Measurements from ENCODE around the gene GTF2A2.

The GTF2A2 gene

GRCh38 chr15:59678620-59679019, 21.3 kb upstream of the GTF2A2 start:
- DNase-seq (ENCODE audit: extremely low read depth, insufficient read length): no peak
- H3K4me3 ChIP-seq (replicated peaks; ENCODE audit: low read depth, low read length): no peak overlapping the region
- H3K27me3 ChIP-seq (replicated peaks; ENCODE audit: control insufficient read depth, insufficient read depth, low read length): no peaks in the 10 kb centered on the region
- H3K36me3 ChIP-seq (ENCODE audit: control insufficient read depth, insufficient read depth, low read length): peaks cover 15% of the 10 kb centered on the region
- TF ChIP-seq, protein P1, sequence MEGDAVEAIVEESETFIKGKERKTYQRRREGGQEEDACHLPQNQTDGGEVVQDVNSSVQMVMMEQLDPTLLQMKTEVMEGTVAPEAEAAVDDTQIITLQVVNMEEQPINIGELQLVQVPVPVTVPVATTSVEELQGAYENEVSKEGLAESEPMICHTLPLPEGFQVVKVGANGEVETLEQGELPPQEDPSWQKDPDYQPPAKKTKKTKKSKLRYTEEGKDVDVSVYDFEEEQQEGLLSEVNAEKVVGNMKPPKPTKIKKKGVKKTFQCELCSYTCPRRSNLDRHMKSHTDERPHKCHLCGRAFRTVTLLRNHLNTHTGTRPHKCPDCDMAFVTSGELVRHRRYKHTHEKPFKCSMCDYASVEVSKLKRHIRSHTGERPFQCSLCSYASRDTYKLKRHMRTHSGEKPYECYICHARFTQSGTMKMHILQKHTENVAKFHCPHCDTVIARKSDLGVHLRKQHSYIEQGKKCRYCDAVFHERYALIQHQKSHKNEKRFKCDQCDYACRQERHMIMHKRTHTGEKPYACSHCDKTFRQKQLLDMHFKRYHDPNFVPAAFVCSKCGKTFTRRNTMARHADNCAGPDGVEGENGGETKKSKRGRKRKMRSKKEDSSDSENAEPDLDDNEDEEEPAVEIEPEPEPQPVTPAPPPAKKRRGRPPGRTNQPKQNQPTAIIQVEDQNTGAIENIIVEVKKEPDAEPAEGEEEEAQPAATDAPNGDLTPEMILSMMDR (IDR thresholded peaks at IDR 0.05; ENCODE audit: insufficient read depth, low read length, poor library complexity, severe bottlenecking): no peak

DNA sequence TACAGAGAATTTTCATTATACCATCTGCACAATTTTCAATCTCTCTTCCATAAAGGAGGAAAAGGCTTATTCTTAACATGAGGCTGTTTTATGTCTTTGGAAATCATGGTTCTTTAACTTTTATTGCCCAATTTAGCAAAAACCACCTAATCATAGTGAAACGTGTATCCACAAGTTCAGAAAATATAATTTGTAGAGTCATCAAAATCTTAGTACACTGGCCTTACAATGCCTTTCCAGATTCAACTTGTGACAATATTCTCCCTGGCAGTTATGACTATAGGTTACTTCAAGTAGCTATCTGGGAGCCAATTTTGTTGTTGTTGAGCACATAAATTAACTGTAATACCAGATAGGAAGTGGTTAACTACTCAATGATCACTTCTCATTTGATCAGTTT, 20.9 kb upstream of the GTF2A2 start:
- H3K36me3 ChIP-seq (ENCODE audit: control insufficient read depth, insufficient read depth, low read length): peaks cover 14% of the 10 kb centered on the region
- TF ChIP-seq, protein P1 (IDR thresholded peaks at IDR 0.05; ENCODE audit: insufficient read depth, low read length, poor library complexity, severe bottlenecking): no peak

GRCh38 chr15:59676565-59676964, 19.2 kb upstream of the GTF2A2 start:
- H3K27me3 ChIP-seq (replicated peaks; ENCODE audit: control insufficient read depth, insufficient read depth, low read length): no peaks in the 10 kb centered on the region
- TF ChIP-seq, protein P1 (IDR thresholded peaks at IDR 0.05; ENCODE audit: insufficient read depth, low read length, poor library complexity, severe bottlenecking): no peak
- peaks cover 19% of the 10 kb centered on the region for H3K36me3 ChIP-seq (ENCODE audit: control insufficient read depth, insufficient read depth, low read length)
- DNase-seq (ENCODE audit: extremely low read depth, insufficient read length): no peak
- no peak overlapping the region for H3K4me3 ChIP-seq (replicated peaks; ENCODE audit: low read depth, low read length)

More for the DNA sequence above, 20.9 kb upstream of the GTF2A2 start:
- DNase-seq (ENCODE audit: extremely low read depth, insufficient read length): no peak
- Histone ChIP-seq H3K27me3 (replicated peaks; ENCODE audit: control insufficient read depth, insufficient read depth, low read length) (no peaks in the 10 kb centered on the region), H3K4me3 (replicated peaks; ENCODE audit: low read depth, low read length) (no peak overlapping the region)

GRCh38 chr15:59674361-59674877, 17.1 kb upstream of the GTF2A2 start:
- Histone ChIP-seq H3K4me3 (replicated peaks; ENCODE audit: low read depth, low read length) (no peak overlapping the region), H3K36me3 (ENCODE audit: control insufficient read depth, insufficient read depth, low read length) (peaks cover 13% of the 10 kb centered on the region), H3K27me3 (replicated peaks; ENCODE audit: control insufficient read depth, insufficient read depth, low read length) (no peaks in the 10 kb centered on the region)
- DNase-seq (ENCODE audit: extremely low read depth, insufficient read length): no peak
- TF ChIP-seq, protein P1 (IDR thresholded peaks at IDR 0.05; ENCODE audit: insufficient read depth, low read length, poor library complexity, severe bottlenecking): no peak

GRCh38 chr15:59668556-59668955, 11.2 kb upstream of the GTF2A2 start:
- Histone ChIP-seq H3K36me3 (ENCODE audit: control insufficient read depth, insufficient read depth, low read length) (peaks cover 7% of the 10 kb centered on the region; the same call in 1 of the 2 replicates), H3K4me3 (replicated peaks; ENCODE audit: low read depth, low read length) (no peak overlapping the region), H3K27me3 (replicated peaks; ENCODE audit: control insufficient read depth, insufficient read depth, low read length) (no peaks in the 10 kb centered on the region)
- TF ChIP-seq, protein P1 (IDR thresholded peaks at IDR 0.05; ENCODE audit: insufficient read depth, low read length, poor library complexity, severe bottlenecking): no peak
- DNase-seq (ENCODE audit: extremely low read depth, insufficient read length): no peak

GRCh38 chr15:59662260-59662659, 4.9 kb upstream of the GTF2A2 start:
- no peak for DNase-seq (ENCODE audit: extremely low read depth, insufficient read length)
- TF ChIP-seq, protein P1 (IDR thresholded peaks at IDR 0.05; ENCODE audit: insufficient read depth, low read length, poor library complexity, severe bottlenecking): no peak
- Histone ChIP-seq H3K27me3 (replicated peaks; ENCODE audit: control insufficient read depth, insufficient read depth, low read length) (no peaks in the 10 kb centered on the region), H3K36me3 (ENCODE audit: control insufficient read depth, insufficient read depth, low read length) (peaks cover 6% of the 10 kb centered on the region), H3K4me3 (replicated peaks; ENCODE audit: low read depth, low read length) (no peak overlapping the region)

Data from GM06990 (cell line).